Measurements from ENCODE around the gene CNIH3.

CNIH3 gene

GRCh38 chr1:224650290-224650689 lies 34.2 kb downstream of the CNIH3 start:
- Histone ChIP-seq H3K36me3 (ENCODE audit: control insufficient read depth, insufficient read depth, low read length) (no peaks in the 10 kb centered on the region), H3K27me3 (ENCODE audit: control insufficient read depth, insufficient read depth, low read length) (no peaks in the 10 kb centered on the region), H3K4me3 (ENCODE audit: low read depth, low read length) (no peak overlapping the region), H3K4me1 (ENCODE audit: control insufficient read depth, insufficient read depth, low read length) (no peaks in the 10 kb centered on the region), H3K9ac (ENCODE audit: low read depth, low read length) (no peak overlapping the region), H3K9me3 (ENCODE audit: control insufficient read depth, insufficient read depth, low read length) (no peaks in the 10 kb centered on the region)

DNA sequence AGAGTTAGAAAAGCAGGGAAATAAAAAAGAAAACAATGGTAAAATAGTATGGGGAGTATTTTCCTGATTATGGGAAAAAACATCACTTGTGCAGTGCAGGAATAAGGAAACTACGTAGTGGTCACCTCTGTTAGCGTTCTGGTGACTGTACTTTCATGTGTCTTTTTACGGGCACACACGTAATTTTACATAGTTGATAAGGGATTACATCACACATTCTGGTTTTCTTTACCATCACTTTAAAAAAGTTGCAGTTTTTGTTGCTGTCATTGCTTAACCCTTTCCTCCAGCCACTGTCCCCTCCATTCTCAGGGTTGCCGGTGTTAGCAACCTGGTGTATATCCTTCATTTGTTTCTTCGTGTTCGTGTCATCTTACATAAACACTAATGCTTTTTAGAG lies 35.1 kb downstream of the CNIH3 start:
- H3K4me3 ChIP-seq (ENCODE audit: low read depth, low read length) = no peak overlapping the region

GRCh38 chr1:224656392-224656791 lies 40.3 kb downstream of the CNIH3 start:
- Histone ChIP-seq H3K36me3 (ENCODE audit: control insufficient read depth, insufficient read depth, low read length) (no peaks in the 10 kb centered on the region), H3K9ac (ENCODE audit: low read depth, low read length) (no peak overlapping the region), H3K9me3 (ENCODE audit: control insufficient read depth, insufficient read depth, low read length) (no peaks in the 10 kb centered on the region), H3K27me3 (ENCODE audit: control insufficient read depth, insufficient read depth, low read length) (no peaks in the 10 kb centered on the region), H3K4me1 (ENCODE audit: control insufficient read depth, insufficient read depth, low read length) (no peaks in the 10 kb centered on the region), H3K4me3 (ENCODE audit: low read depth, low read length) (no peak overlapping the region)

More for the DNA sequence above, 35.1 kb downstream of the CNIH3 start:
- H3K27me3 ChIP-seq (ENCODE audit: control insufficient read depth, insufficient read depth, low read length) = no peaks in the 10 kb centered on the region
- no peak overlapping the region for H3K9ac ChIP-seq (ENCODE audit: low read depth, low read length)
- no peaks in the 10 kb centered on the region for H3K9me3 ChIP-seq (ENCODE audit: control insufficient read depth, insufficient read depth, low read length)
- H3K4me1 ChIP-seq (ENCODE audit: control insufficient read depth, insufficient read depth, low read length) = no peaks in the 10 kb centered on the region
- no peaks in the 10 kb centered on the region for H3K36me3 ChIP-seq (ENCODE audit: control insufficient read depth, insufficient read depth, low read length)

DNA sequence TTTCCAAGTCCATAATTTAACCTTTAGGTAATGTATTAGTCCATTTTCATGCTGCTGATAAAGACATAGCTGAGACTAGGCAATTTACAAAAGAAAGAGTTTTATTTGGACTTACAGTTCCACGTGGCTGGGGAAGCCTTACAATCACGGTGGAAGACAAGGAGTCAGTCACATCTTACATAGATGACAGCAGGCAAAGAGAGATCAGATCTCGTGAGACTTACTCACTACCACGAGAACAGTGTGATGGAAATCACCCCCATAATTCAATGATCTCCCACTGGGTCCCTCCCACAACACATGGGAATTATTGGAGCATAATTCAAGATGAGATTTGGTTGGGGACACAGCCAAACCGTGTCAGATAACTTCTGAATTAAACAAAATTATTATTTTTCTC lies 44.0 kb downstream of the CNIH3 start:
- Histone ChIP-seq H3K27me3 (ENCODE audit: control insufficient read depth, insufficient read depth, low read length) (no peaks in the 10 kb centered on the region), H3K4me3 (ENCODE audit: low read depth, low read length) (no peak overlapping the region), H3K9ac (ENCODE audit: low read depth, low read length) (no peak overlapping the region), H3K9me3 (ENCODE audit: control insufficient read depth, insufficient read depth, low read length) (no peaks in the 10 kb centered on the region), H3K36me3 (ENCODE audit: control insufficient read depth, insufficient read depth, low read length) (no peaks in the 10 kb centered on the region), H3K4me1 (ENCODE audit: control insufficient read depth, insufficient read depth, low read length) (no peaks in the 10 kb centered on the region)

- Histone ChIP-seq H3K9ac (ENCODE audit: low read depth, low read length) (no peak overlapping the region), H3K27me3 (ENCODE audit: control insufficient read depth, insufficient read depth, low read length) (no peaks in the 10 kb centered on the region)
Measured at GRCh38 chr1:224662870-224663269, 46.8 kb downstream of the CNIH3 start.

GRCh38 chr1:224665016-224665415 lies 48.9 kb downstream of the CNIH3 start:
- Histone ChIP-seq H3K4me1 (ENCODE audit: control insufficient read depth, insufficient read depth, low read length) (no peaks in the 10 kb centered on the region), H3K9me3 (ENCODE audit: control insufficient read depth, insufficient read depth, low read length) (no peaks in the 10 kb centered on the region), H3K4me3 (ENCODE audit: low read depth, low read length) (no peak overlapping the region), H3K36me3 (ENCODE audit: control insufficient read depth, insufficient read depth, low read length) (no peaks in the 10 kb centered on the region), H3K27me3 (ENCODE audit: control insufficient read depth, insufficient read depth, low read length) (no peaks in the 10 kb centered on the region), H3K9ac (ENCODE audit: low read depth, low read length) (no peak overlapping the region)

More at GRCh38 chr1:224662870-224663269, 46.8 kb downstream of the CNIH3 start:
- Histone ChIP-seq H3K4me3 (ENCODE audit: low read depth, low read length) (no peak overlapping the region), H3K9me3 (ENCODE audit: control insufficient read depth, insufficient read depth, low read length) (no peaks in the 10 kb centered on the region), H3K4me1 (ENCODE audit: control insufficient read depth, insufficient read depth, low read length) (no peaks in the 10 kb centered on the region), H3K36me3 (ENCODE audit: control insufficient read depth, insufficient read depth, low read length) (no peaks in the 10 kb centered on the region)

GRCh38 chr1:224666078-224666477 lies 50.0 kb downstream of the CNIH3 start:
- Histone ChIP-seq H3K9ac (ENCODE audit: low read depth, low read length) (no peak overlapping the region), H3K9me3 (ENCODE audit: control insufficient read depth, insufficient read depth, low read length) (no peaks in the 10 kb centered on the region), H3K36me3 (ENCODE audit: control insufficient read depth, insufficient read depth, low read length) (no peaks in the 10 kb centered on the region), H3K4me1 (ENCODE audit: control insufficient read depth, insufficient read depth, low read length) (no peaks in the 10 kb centered on the region), H3K27me3 (ENCODE audit: control insufficient read depth, insufficient read depth, low read length) (no peaks in the 10 kb centered on the region), H3K4me3 (ENCODE audit: low read depth, low read length) (no peak overlapping the region)

- H3K27me3 ChIP-seq (ENCODE audit: control insufficient read depth, insufficient read depth, low read length) = no peaks in the 10 kb centered on the region
- H3K4me3 ChIP-seq (ENCODE audit: low read depth, low read length) = no peak overlapping the region
- no peak overlapping the region for H3K9ac ChIP-seq (ENCODE audit: low read depth, low read length)
- no peaks in the 10 kb centered on the region for H3K4me1 ChIP-seq (ENCODE audit: control insufficient read depth, insufficient read depth, low read length)
- no peaks in the 10 kb centered on the region for H3K9me3 ChIP-seq (ENCODE audit: control insufficient read depth, insufficient read depth, low read length)
- no peaks in the 10 kb centered on the region for H3K36me3 ChIP-seq (ENCODE audit: control insufficient read depth, insufficient read depth, low read length)
Measured at GRCh38 chr1:224666913-224667312, 50.8 kb downstream of the CNIH3 start.

- Histone ChIP-seq H3K9me3 (ENCODE audit: control insufficient read depth, insufficient read depth, low read length) (no peaks in the 10 kb centered on the region), H3K27me3 (ENCODE audit: control insufficient read depth, insufficient read depth, low read length) (no peaks in the 10 kb centered on the region), H3K4me1 (ENCODE audit: control insufficient read depth, insufficient read depth, low read length) (no peaks in the 10 kb centered on the region), H3K4me3 (ENCODE audit: low read depth, low read length) (no peak overlapping the region), H3K36me3 (ENCODE audit: control insufficient read depth, insufficient read depth, low read length) (no peaks in the 10 kb centered on the region), H3K9ac (ENCODE audit: low read depth, low read length) (no peak overlapping the region)
Measured at GRCh38 chr1:224668984-224669383, 52.9 kb downstream of the CNIH3 start.

- no peak overlapping the region for H3K4me3 ChIP-seq (ENCODE audit: low read depth, low read length)
- no peaks in the 10 kb centered on the region for H3K9me3 ChIP-seq (ENCODE audit: control insufficient read depth, insufficient read depth, low read length)
- H3K36me3 ChIP-seq (ENCODE audit: control insufficient read depth, insufficient read depth, low read length) = no peaks in the 10 kb centered on the region
- H3K4me1 ChIP-seq (ENCODE audit: control insufficient read depth, insufficient read depth, low read length) = no peaks in the 10 kb centered on the region
- no peaks in the 10 kb centered on the region for H3K27me3 ChIP-seq (ENCODE audit: control insufficient read depth, insufficient read depth, low read length)
- H3K9ac ChIP-seq (ENCODE audit: low read depth, low read length) = no peak overlapping the region
Measured at GRCh38 chr1:224669403-224669802, 53.3 kb downstream of the CNIH3 start.

DNA sequence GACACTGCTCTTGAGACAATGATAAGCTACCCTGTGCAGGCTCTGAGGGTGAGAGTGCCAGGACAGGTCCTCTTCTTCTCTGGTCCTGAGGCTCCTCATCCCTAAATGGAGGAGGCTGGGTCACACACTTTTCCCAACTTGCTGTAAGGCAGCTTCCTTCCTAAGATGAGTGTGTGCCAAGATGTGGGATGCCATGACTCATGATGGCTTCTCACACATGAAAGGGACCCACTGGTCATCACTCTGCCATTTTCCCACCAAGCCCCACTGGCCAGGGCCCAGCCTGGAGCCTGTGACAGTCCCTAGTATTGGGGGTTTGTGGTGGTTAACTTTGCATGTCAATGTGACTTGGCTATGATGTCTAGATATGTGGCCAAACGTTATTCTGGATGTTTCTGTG lies 54.4 kb downstream of the CNIH3 start:
- Histone ChIP-seq H3K4me3 (ENCODE audit: low read depth, low read length) (no peak overlapping the region), H3K36me3 (ENCODE audit: control insufficient read depth, insufficient read depth, low read length) (no peaks in the 10 kb centered on the region)

GRCh38 chr1:224671076-224671475 lies 55.0 kb downstream of the CNIH3 start:
- Histone ChIP-seq H3K9me3 (ENCODE audit: control insufficient read depth, insufficient read depth, low read length) (no peaks in the 10 kb centered on the region), H3K4me3 (ENCODE audit: low read depth, low read length) (no peak overlapping the region), H3K36me3 (ENCODE audit: control insufficient read depth, insufficient read depth, low read length) (no peaks in the 10 kb centered on the region), H3K4me1 (ENCODE audit: control insufficient read depth, insufficient read depth, low read length) (no peaks in the 10 kb centered on the region), H3K9ac (ENCODE audit: low read depth, low read length) (no peak overlapping the region), H3K27me3 (ENCODE audit: control insufficient read depth, insufficient read depth, low read length) (no peaks in the 10 kb centered on the region)

More for the DNA sequence above, 54.4 kb downstream of the CNIH3 start:
- Histone ChIP-seq H3K9ac (ENCODE audit: low read depth, low read length) (no peak overlapping the region), H3K9me3 (ENCODE audit: control insufficient read depth, insufficient read depth, low read length) (no peaks in the 10 kb centered on the region), H3K27me3 (ENCODE audit: control insufficient read depth, insufficient read depth, low read length) (no peaks in the 10 kb centered on the region), H3K4me1 (ENCODE audit: control insufficient read depth, insufficient read depth, low read length) (no peaks in the 10 kb centered on the region)

- H3K9me3 ChIP-seq (ENCODE audit: control insufficient read depth, insufficient read depth, low read length) = no peaks in the 10 kb centered on the region
- H3K36me3 ChIP-seq (ENCODE audit: control insufficient read depth, insufficient read depth, low read length) = no peaks in the 10 kb centered on the region
- no peak overlapping the region for H3K9ac ChIP-seq (ENCODE audit: low read depth, low read length)
- no peaks in the 10 kb centered on the region for H3K27me3 ChIP-seq (ENCODE audit: control insufficient read depth, insufficient read depth, low read length)
- H3K4me3 ChIP-seq (ENCODE audit: low read depth, low read length) = no peak overlapping the region
- no peaks in the 10 kb centered on the region for H3K4me1 ChIP-seq (ENCODE audit: control insufficient read depth, insufficient read depth, low read length)
Measured at GRCh38 chr1:224673141-224673540, 57.0 kb downstream of the CNIH3 start.

All from iPS-15b (cell line).